ENCODE data around the gene STRN4.

- TF ChIP-seq POLR2A (IDR thresholded peaks at IDR 0.05) (no peak), CTCF (IDR thresholded peaks at IDR 0.05) (no peak)
Observed at GRCh38 chr19:46697204-46697960, 48.9 kb downstream of the STRN4 start.

All from esophagus squamous epithelium (tissue), 4 donors.